BLaER1 (cell line): ENCODE measurements around the gene PCNT.
"Not testable (repeated sequence)": the region's sequence is repeated elsewhere in the genome, so short reads cannot be mapped to it uniquely, and the experiment has no call there.

ENCODE experiments used
- H3K27ac ChIP-seq: shearing (Covaris generic); formaldehyde crosslinking; 2 replicates; pipeline ENCODE4 v1.8.1; 2022
- H3K27me3 ChIP-seq: shearing (Covaris generic); formaldehyde crosslinking; 2 replicates; pipeline ENCODE4 v1.8.1; 2022
- H3K36me3 ChIP-seq: shearing (Covaris generic); formaldehyde crosslinking; 2 replicates; pipeline ENCODE4 v1.8.1; 2022
- H3K4me1 ChIP-seq: shearing (Covaris generic); formaldehyde crosslinking; 2 replicates; pipeline ENCODE4 v1.8.1; 2022
- H3K4me2 ChIP-seq: shearing (Covaris generic); formaldehyde crosslinking; 2 replicates; pipeline ENCODE4 v1.8.1; 2022
- H3K4me3 ChIP-seq: shearing (Covaris generic); formaldehyde crosslinking; 2 replicates; pipeline ENCODE4 v1.8.1; 2022
- H3K9ac ChIP-seq: shearing (Covaris generic); formaldehyde crosslinking; 2 replicates; pipeline ENCODE4 v1.8.1; 2022
- H3K9me3 ChIP-seq: shearing (Covaris generic); formaldehyde crosslinking; 2 replicates; pipeline ENCODE4 v1.8.1; 2022
- H4K20me1 ChIP-seq: shearing (Covaris generic); formaldehyde crosslinking; 2 replicates; pipeline ENCODE4 v1.8.1; 2022
- Cebpa-rat ChIP-seq: shearing (Covaris generic); IDR thresholded peaks from 2 replicates; pipeline ENCODE4 v1.8.1; 2022

PCNT gene

DNA sequence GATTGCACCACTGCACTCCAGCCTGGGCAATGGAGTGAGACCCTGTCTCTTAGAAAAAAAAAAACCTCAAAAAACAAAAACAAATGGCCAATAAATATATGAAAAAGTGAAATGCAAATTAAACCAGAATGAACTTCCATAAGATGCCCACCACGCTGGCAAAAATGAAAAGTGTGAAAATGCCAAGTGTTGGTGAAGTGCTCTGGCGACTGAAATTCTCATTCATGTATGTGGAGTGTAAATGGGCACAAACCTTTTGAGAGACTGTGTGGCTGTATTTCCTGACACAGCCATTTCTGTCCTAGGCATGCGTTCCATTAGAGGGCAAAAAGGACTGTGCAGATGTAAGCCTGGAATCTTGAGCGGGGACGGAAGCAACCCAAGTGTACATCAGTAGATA lies 19.5 kb upstream of the PCNT start:
- Histone ChIP-seq H3K27ac (no peak overlapping the region), H3K4me3 (no peak overlapping the region), H4K20me1 (no peaks in the 10 kb centered on the region; the same call in 1 of the 2 replicates), H3K9ac (no peak overlapping the region), H3K27me3 (no peaks in the 10 kb centered on the region), H3K4me2 (no peak overlapping the region), H3K9me3 (no peaks in the 10 kb centered on the region), H3K4me1 (no peaks in the 10 kb centered on the region), H3K36me3 (peaks cover 95% of the 10 kb centered on the region)
- TF ChIP-seq Cebpa-rat, result no peak

DNA sequence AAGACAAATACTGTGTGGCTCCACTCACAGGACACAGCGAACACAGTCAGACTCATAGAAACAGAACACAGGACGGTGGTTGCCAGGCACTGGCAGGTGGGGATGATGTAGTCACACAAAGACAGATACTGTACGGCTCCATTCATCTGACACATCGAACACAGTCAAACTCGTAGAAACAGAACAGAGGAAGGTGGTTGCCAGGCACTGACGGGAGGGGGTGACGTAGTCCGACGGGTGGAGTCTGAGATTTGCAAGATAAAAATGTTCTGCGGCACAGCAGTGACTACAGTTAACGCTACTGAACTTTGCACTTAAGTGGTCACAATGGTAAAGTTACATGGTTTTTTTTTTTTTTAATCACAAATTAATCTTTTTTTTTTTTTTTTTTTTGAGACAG lies 19.0 kb upstream of the PCNT start:
- no peaks in the 10 kb centered on the region for H3K4me1 ChIP-seq
- no peaks in the 10 kb centered on the region for H3K27me3 ChIP-seq
- H3K9me3 ChIP-seq, result no peaks in the 10 kb centered on the region
- no peak overlapping the region for H3K27ac ChIP-seq
- no peak overlapping the region for H3K4me2 ChIP-seq
- peaks cover 95% of the 10 kb centered on the region for H3K36me3 ChIP-seq
- no peak overlapping the region for H3K4me3 ChIP-seq
- no peak for TF ChIP-seq Cebpa-rat
- no peaks in the 10 kb centered on the region; the same call in 1 of the 2 replicates for H4K20me1 ChIP-seq
- H3K9ac ChIP-seq, result no peak overlapping the region

DNA sequence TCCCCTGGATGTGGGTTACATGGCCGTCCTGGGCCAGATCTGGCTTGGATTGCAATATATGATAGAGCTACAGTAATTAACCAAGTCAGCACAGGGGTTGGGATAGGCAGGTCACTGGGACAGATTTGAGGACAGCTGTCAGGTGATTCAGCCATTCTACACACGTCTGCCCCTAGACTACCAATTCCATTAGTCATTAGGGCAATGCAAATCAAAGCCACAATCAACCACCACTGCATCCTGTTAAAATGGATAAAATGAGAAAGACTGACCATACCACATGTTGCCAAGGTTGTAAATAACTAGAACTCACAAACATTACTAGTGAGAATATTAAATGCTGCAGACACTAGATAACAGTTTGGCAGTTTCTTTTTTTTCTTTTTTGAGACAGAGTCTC lies 16.3 kb upstream of the PCNT start:
- H3K4me1 ChIP-seq, result no peaks in the 10 kb centered on the region

GRCh38 chr21:46308431-46308830 lies 15.5 kb upstream of the PCNT start:
- H3K4me1 ChIP-seq, result no peaks in the 10 kb centered on the region

More for the DNA sequence above, 16.3 kb upstream of the PCNT start:
- 0 out of 2 replicates have a peak, but pooled peaks cover 3% of the 10 kb centered on the region for H3K9me3 ChIP-seq
- H3K4me2 ChIP-seq, result no peak overlapping the region
- H3K36me3 ChIP-seq, result peaks cover 93% of the 10 kb centered on the region
- H4K20me1 ChIP-seq, result no peaks in the 10 kb centered on the region
- TF ChIP-seq Cebpa-rat, result no peak
- H3K4me3 ChIP-seq, result no peak overlapping the region
- H3K9ac ChIP-seq, result no peak overlapping the region
- no peaks in the 10 kb centered on the region for H3K27me3 ChIP-seq
- no peak overlapping the region for H3K27ac ChIP-seq

GRCh38 chr21:46310260-46310659 lies 13.7 kb upstream of the PCNT start:
- not testable (repeated sequence) for H4K20me1 ChIP-seq, H3K4me2 ChIP-seq, H3K9me3 ChIP-seq, H3K4me3 ChIP-seq, H3K27me3 ChIP-seq, H3K4me1 ChIP-seq, H3K27ac ChIP-seq, H3K9ac ChIP-seq
- H3K36me3 ChIP-seq, result peaks cover 97% of the 10 kb centered on the region

More at GRCh38 chr21:46308431-46308830, 15.5 kb upstream of the PCNT start:
- Histone ChIP-seq H3K4me2 (no peak overlapping the region), H3K9ac (no peak overlapping the region), H3K36me3 (peaks cover 93% of the 10 kb centered on the region), H3K9me3 (0 out of 2 replicates have a peak, but pooled peaks cover 6% of the 10 kb centered on the region), H4K20me1 (no peaks in the 10 kb centered on the region), H3K27me3 (no peaks in the 10 kb centered on the region), H3K27ac (no peak overlapping the region), H3K4me3 (no peak overlapping the region)
- TF ChIP-seq Cebpa-rat, result no peak

- Histone ChIP-seq H3K4me2 (no peak overlapping the region), H3K4me1 (no peaks in the 10 kb centered on the region), H3K36me3 (peaks cover 97% of the 10 kb centered on the region), H3K9ac (no peak overlapping the region), H3K27me3 (no peaks in the 10 kb centered on the region), H3K4me3 (no peak overlapping the region), H4K20me1 (peaks cover 11% of the 10 kb centered on the region; the same call in 1 of the 2 replicates), H3K27ac (no peak overlapping the region), H3K9me3 (0 out of 2 replicates have a peak, but pooled peaks cover 6% of the 10 kb centered on the region)
- no peak for TF ChIP-seq Cebpa-rat
Measured at GRCh38 chr21:46311568-46311967, 12.4 kb upstream of the PCNT start.

DNA sequence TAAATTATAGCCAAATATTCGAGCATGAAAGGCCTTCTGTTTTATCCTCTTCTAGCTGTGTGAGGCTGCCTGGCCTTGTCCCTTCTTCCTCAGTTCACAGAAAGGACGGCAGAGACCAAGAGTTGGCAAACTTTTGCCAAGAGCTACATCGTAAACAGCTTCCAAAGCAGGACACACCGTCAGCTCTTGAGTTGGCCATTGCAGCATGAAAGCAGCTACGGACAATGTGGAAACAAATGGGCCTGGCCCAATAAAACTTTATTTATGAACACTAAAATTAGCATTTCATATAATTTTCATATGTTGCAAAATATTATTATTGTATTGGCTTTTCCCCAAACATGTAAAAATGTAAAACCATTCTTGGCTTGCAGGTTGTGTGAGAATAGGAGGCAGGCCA lies 11.0 kb upstream of the PCNT start:
- no peak overlapping the region for H3K9ac ChIP-seq
- H3K4me3 ChIP-seq, result no peak overlapping the region
- peaks cover 97% of the 10 kb centered on the region for H3K36me3 ChIP-seq
- no peak overlapping the region for H3K4me2 ChIP-seq
- H3K4me1 ChIP-seq, result no peaks in the 10 kb centered on the region
- TF ChIP-seq Cebpa-rat, result no peak
- peaks cover 25% of the 10 kb centered on the region for H4K20me1 ChIP-seq
- H3K27ac ChIP-seq, result no peak overlapping the region
- no peaks in the 10 kb centered on the region for H3K27me3 ChIP-seq
- 0 out of 2 replicates have a peak, but pooled peaks cover 6% of the 10 kb centered on the region for H3K9me3 ChIP-seq

DNA sequence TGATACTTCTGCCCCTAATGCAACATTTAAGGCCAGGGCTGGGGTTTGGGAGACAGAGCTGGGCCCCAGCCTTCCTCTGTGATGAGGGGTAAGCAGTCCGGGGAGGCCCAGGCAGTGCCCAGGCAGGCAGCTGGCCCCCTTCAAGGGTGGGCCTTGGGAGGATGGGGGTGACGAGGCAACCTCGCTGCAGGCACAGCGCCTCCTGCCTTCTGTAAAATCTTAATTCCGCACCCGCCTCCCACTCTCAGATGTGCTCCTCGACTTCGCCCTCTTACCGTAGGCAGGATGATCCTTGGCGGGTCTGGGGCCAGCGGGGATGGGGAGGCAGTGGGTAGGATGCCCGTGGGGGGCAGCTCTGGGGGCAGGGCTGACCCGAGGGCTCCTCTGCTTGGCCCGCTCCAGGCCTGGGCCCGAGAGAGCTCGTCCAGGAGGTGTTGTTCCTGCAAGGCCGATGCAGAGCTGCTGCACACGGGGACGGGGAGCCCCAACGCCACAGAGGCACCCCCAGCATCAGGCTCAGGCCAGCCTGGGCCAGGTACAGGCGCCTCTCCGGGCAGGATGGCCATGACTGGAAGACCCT lies 9.4 kb upstream of the PCNT start:
- Histone ChIP-seq H3K27ac (no peak overlapping the region), H3K36me3 (peaks cover 97% of the 10 kb centered on the region)

GRCh38 chr21:46316708-46317324 lies 7.1 kb upstream of the PCNT start:
- H4K20me1 ChIP-seq, result peaks cover 64% of the 10 kb centered on the region

More for the DNA sequence above, 9.4 kb upstream of the PCNT start:
- Histone ChIP-seq H3K27me3 (no peaks in the 10 kb centered on the region), H3K4me3 (no peak overlapping the region), H4K20me1 (peaks cover 41% of the 10 kb centered on the region), H3K9me3 (0 out of 2 replicates have a peak, but pooled peaks cover 6% of the 10 kb centered on the region), H3K4me2 (no peak overlapping the region), H3K9ac (no peak overlapping the region), H3K4me1 (peaks cover 10% of the 10 kb centered on the region)
- TF ChIP-seq Cebpa-rat, result no peak

GRCh38 chr21:46317710-46318463 lies 6.1 kb upstream of the PCNT start:
- peaks cover 68% of the 10 kb centered on the region for H3K36me3 ChIP-seq
- TF ChIP-seq Cebpa-rat, result no peak
- H3K4me3 ChIP-seq, result no peak overlapping the region

More at GRCh38 chr21:46316708-46317324, 7.1 kb upstream of the PCNT start:
- peaks cover 33% of the 10 kb centered on the region for H3K4me1 ChIP-seq
- TF ChIP-seq Cebpa-rat, result no peak
- H3K9ac ChIP-seq, result no peak overlapping the region
- H3K4me2 ChIP-seq, result no peak overlapping the region
- no peak overlapping the region for H3K4me3 ChIP-seq
- H3K27me3 ChIP-seq, result no peaks in the 10 kb centered on the region
- H3K27ac ChIP-seq, result no peak overlapping the region
- H3K36me3 ChIP-seq, result peaks cover 77% of the 10 kb centered on the region
- H3K9me3 ChIP-seq, result 0 out of 2 replicates have a peak, but pooled peaks cover 6% of the 10 kb centered on the region

More at GRCh38 chr21:46317710-46318463, 6.1 kb upstream of the PCNT start:
- peaks cover 38% of the 10 kb centered on the region for H3K4me1 ChIP-seq
- H3K4me2 ChIP-seq, result no peak overlapping the region
- H3K9ac ChIP-seq, result 0 out of 2 replicates have a peak overlapping the region, but pooled peaks have one; percentile 15
- 0 out of 2 replicates have a peak, but pooled peaks cover under 1% of the 10 kb centered on the region for H3K9me3 ChIP-seq
- peaks cover 75% of the 10 kb centered on the region for H4K20me1 ChIP-seq
- H3K27ac ChIP-seq, result 0 out of 2 replicates have a peak overlapping the region, but pooled peaks have one; percentile 18
- H3K27me3 ChIP-seq, result no peaks in the 10 kb centered on the region
